SIG-M5 treated with dmso at 0.1 percent for 504 hours (cell line): ENCODE data around the gene QSER1.
"Not testable (repeated sequence)": the region's sequence is repeated elsewhere in the genome, so short reads cannot be mapped to it uniquely, and the experiment has no call there.

Source experiments
- DNase-seq: peaks from one replicate; lab custom pipeline; 2025; ENCODE audit not compliant: unreplicated experiment; lab: John Stamatoyannopoulos, UW

QSER1 gene

GRCh38 chr11:32991898-32992297 lies 99.3 kb downstream of the QSER1 start:
- DNase-seq: no peak

GRCh38 chr11:33000181-33000580 lies 107.6 kb downstream of the QSER1 start:
- DNase-seq: no peak

- no peak for DNase-seq
Observed at GRCh38 chr11:33001281-33001680, 108.7 kb downstream of the QSER1 start.

GRCh38 chr11:33001751-33002542 lies 109.3 kb downstream of the QSER1 start:
- DNase-seq: no peak

GRCh38 chr11:33005175-33005574 lies 112.6 kb downstream of the QSER1 start:
- no peak for DNase-seq

GRCh38 chr11:33006010-33006409 lies 113.4 kb downstream of the QSER1 start:
- no peak for DNase-seq

- no peak for DNase-seq
Observed at GRCh38 chr11:33013755-33014154, 121.1 kb downstream of the QSER1 start.

GRCh38 chr11:33015621-33016551 lies 123.3 kb downstream of the QSER1 start, which contains the start of gene DEPDC7:
Gene DEPDC7, plus strand, starts transcription at chr11:33015878. Its CDS starts 78 bp downstream, at chr11:33015956.
- DNase-seq: peak; percentile 15

- no peak for DNase-seq
Observed at GRCh38 chr11:33016654-33017053, 124.0 kb downstream of the QSER1 start.

GRCh38 chr11:33017478-33017877 lies 124.9 kb downstream of the QSER1 start:
- no peak for DNase-seq

- DNase-seq: no peak
Observed at GRCh38 chr11:33017965-33018364, 125.4 kb downstream of the QSER1 start.

- no peak for DNase-seq
Observed at GRCh38 chr11:33018840-33019239, 126.2 kb downstream of the QSER1 start.

- DNase-seq: no peak
Observed at GRCh38 chr11:33021501-33021900, 128.9 kb downstream of the QSER1 start.

GRCh38 chr11:33021937-33022336 lies 129.3 kb downstream of the QSER1 start:
- DNase-seq: no peak

GRCh38 chr11:33025339-33025722 lies 132.7 kb downstream of the QSER1 start:
- DNase-seq: no peak

- no peak for DNase-seq
Observed at GRCh38 chr11:33027233-33027632, 134.6 kb downstream of the QSER1 start.

- DNase-seq: no peak
Observed at GRCh38 chr11:33027846-33028536, 135.4 kb downstream of the QSER1 start.

GRCh38 chr11:33028537-33028914 lies 135.9 kb downstream of the QSER1 start:
- no peak for DNase-seq

GRCh38 chr11:33029218-33029617 lies 136.6 kb downstream of the QSER1 start:
- DNase-seq: not testable (repeated sequence)
